NCI-H526 treated with DMSO at 0.1 percent for 48 hours (cell line): Measurements from ENCODE around the gene MYO16.

Experiments
- DNase-seq: peaks from one replicate; lab custom pipeline; 2025; lab: John Stamatoyannopoulos, UW

MYO16 gene

GRCh38 chr13:109154546-109154945 lies 525.1 kb downstream of the MYO16 start:
- DNase-seq, result no peak

DNA sequence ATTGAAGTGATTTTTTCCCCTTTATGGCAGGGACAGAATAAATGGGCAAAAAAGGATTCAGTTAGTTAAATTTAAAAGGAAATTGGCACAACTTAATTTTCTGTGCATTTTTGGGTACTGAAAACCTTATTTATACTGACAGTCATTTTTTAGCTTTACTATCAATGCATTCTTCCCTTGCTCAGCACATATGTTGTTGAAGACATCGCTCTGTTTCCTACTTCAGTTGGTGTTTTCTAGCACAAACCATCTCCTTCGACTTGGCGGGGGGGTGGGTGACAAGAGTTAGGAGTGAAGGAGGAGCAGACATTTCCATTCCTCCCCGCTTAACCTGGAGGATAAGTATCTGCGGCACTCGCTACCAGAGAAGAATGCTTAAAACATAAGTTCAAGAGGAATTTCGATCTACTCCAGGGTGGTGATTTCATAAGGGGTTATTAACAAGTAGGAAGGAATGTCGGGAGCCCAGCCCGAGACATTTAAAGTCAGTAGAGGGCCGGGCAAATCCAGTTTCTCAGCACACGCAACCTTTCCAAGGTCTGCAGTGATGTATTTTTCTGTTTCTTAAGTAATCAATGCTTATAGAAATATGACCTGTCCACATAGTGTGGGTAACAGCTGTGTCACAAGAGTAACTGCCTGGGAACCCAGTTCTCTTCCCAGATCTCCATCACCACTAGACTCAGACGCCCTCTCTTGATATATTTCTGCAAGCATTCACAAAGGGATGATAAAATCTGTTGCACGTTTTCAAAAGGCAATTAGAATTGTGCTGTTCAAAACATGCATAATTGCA lies 525.8 kb downstream of the MYO16 start:
- DNase-seq, result no peak

DNA sequence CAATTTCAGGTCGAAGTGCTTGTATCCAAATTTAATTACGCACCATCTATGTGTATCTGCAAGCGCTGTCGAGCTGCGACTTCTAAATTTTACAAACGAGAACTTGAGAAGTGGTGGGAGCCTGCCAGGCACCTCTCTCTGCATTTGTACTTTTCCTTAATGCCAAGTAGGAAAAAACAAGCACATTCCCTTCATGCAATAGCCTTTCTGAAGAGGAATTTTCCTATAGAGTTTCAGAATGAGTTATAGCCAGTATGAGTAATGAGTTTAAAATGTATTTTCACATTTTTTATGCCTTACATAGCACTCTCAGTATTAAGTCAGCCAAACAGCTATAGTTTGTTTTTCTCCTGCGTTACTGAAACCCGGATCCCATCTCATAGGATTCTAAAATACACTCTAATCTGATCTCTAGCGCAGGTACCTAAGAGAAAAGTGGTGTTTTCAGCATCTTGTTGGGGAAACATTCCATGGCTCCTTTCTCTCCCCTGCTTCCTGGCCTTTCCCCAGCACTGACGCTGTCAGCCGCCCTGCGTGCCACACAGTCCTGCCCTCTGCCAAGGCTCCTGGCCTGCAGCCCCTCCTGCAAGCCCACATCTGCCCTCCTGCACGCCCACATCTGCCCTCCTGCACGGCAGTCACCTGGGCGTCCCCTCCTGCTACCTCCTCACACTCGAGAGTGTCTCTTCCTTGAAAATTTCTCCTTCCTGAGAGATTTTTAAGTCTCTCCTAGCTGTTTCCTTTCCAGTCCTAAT lies 526.9 kb downstream of the MYO16 start:
- no peak for DNase-seq

DNA sequence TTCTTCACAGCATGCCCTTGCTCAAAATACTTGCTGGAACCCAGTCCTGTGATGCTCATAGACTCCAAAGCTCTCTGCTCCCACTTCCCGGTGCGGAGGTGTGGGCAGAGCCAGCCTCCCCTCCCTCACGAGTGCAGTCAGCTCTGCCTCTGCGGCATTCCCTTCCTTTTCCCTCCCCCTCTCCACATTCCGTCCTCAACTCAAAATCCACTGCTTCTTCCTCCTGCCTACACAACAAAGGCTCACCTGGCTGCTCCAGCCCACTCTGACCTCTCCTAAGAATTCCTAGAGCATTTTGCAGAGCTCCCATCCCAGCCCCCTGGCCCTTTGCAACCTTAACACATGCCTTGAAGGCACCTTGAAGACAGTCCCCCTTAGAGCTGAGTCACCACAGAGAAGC lies 527.9 kb downstream of the MYO16 start:
- DNase-seq, result no peak

- no peak for DNase-seq
Measured at GRCh38 chr13:109158383-109158782, 529.0 kb downstream of the MYO16 start.

- no peak for DNase-seq
Measured at GRCh38 chr13:109159650-109160309, 530.4 kb downstream of the MYO16 start.

DNA sequence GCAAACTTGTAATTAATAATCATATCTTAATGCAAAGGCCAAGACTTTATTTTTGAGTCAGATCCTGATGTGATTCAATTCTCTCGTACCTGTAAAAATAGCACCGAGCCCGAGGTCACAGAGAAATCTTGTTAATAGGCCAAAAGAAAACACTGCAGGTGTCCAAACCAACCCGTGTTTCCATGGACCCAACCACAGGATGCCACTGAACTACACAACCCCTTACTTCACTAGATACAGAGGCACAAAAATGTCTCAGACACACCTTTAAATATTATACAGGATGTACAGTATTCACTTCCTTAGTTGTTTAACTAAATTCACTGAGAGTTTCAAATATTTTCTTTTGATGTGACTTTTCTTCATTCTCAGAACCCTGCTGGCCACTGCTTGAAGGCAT lies 530.9 kb downstream of the MYO16 start:
- no peak for DNase-seq

- no peak for DNase-seq
Measured at GRCh38 chr13:109160887-109161669, 531.7 kb downstream of the MYO16 start.

DNA sequence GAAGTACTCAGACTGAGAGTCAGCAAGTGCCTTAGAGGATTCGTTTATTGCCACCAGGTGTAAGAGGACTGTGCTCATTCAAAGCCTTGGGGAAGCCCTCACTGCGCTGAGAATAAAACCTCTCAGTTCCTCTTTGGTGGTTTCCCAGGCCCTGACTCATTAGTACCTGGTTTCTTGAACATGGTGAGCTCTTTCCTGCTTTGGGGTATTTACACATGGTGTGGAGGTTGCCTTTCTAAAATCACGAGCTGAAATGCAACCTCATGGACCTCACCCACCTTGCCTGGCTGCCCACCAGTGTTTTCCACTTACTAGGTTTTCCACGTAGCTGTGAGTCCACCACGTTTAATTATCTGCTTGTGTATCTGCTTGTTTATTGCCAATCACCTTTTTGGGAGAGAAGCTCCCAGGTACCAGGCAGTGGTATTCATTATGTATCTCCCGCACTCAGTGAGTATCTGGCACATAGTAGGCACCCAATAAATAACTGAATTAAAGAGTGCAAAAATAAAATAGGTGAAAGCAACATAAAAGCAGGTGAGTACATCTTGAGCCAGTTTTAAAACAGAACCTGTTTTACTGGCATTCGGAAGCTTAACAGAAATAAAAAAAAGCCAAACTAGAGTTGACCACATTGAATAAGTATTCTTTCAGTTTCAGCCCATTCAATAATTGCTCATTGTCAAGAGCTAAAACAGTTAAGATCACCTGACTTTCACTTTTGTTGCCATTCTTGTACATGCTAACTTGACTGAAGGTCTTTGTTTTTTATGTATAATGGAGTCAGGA lies 533.0 kb downstream of the MYO16 start:
- DNase-seq, result no peak

GRCh38 chr13:109163037-109163379 lies 533.6 kb downstream of the MYO16 start:
- no peak for DNase-seq

GRCh38 chr13:109165417-109165904 lies 536.0 kb downstream of the MYO16 start:
- peak; percentile 42 for DNase-seq

GRCh38 chr13:109166804-109167203 lies 537.4 kb downstream of the MYO16 start:
- DNase-seq, result no peak

DNA sequence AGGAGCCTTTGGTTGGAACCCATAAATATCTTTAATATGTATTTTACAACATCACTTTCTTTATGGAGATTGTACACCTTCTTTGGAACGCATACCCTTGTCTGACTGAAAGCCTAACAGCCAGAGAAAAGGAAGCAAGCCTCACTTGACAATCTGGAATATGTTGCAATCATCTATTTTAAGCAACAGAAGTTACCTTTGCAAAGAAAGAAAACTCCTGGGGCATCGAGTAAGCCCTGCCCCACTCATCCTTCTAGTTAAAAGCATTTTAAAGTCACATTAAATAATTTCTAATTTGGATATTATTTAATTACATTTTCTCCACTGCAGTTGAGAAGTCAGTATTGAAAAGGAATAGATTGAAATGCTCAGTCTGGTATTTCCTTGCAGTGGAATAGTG lies 542.7 kb downstream of the MYO16 start:
- DNase-seq, result no peak

DNA sequence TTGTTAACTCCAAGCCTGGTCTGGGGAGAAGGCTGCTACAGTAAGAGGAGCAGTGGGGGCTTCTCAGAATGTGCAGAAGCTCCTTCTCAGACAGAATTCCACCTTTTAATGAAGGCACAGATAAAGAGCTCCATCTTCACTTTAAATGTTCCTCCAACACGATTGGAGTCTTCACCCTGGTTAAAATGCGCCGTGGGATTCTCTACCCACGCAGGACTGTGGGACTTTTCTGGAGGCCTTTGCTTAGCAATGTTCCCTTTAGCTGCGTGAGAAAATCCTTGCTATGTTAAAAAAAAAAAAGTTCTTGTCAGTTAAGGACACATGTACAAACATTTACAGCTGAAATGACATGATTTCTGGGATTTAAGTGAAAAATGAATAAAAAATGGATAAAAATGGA lies 546.3 kb downstream of the MYO16 start:
- DNase-seq, result no peak

DNA sequence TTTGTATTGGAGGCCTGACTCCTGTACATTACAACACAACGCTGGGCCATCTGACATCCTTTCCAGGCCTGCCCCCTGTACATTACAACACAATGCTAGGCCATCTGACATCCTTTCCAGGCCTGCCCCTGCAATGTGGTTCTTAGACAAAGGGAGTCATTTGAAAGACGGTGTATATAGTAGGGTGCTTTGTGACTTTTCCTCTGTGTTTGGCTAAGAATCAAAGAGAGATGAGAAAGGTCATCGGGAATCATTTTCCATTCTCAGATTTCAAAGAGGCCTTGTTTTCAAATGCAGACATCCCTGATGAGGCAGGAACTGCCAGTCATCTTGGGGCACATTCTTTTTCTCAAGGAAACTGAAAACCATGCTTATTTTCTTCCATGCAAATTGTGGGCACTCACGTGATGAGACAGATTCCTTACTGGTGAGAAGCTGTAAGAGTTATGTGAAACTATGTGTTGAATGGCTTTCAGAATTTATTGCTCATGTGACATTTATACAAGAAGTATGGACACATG lies 551.6 kb downstream of the MYO16 start:
- DNase-seq, result no peak

DNA sequence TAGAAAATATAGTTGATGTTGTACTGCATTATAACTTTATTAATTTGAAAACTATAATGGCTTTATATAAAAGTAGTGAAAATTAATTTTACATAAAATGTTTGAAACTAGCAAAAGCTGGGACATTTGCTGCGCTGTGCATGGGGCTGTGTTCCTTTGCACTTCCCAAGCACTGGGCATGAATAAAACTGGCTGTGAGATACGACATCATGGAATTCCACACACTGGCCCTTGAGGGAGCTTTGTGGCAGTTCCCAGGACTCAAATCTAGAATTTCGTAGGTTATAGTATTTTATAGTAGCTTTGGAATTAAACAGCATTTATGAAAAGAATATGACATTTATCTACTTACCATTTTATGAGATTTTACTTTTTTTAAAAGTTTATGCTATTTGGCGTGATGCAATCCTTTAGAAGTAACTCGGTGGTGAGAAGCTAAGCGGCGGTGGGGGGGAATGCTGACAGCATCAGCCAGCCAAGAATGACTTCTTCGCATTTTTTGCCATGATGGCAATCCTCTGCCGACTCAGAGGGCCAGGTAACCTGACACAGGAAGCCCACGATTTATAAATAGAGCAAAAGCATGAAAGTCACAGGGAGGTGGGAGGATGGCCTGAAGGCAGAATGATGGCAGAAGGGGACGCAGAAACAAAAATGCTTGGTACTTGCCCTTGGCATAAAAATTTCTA lies 553.5 kb downstream of the MYO16 start:
- DNase-seq, result no peak

DNA sequence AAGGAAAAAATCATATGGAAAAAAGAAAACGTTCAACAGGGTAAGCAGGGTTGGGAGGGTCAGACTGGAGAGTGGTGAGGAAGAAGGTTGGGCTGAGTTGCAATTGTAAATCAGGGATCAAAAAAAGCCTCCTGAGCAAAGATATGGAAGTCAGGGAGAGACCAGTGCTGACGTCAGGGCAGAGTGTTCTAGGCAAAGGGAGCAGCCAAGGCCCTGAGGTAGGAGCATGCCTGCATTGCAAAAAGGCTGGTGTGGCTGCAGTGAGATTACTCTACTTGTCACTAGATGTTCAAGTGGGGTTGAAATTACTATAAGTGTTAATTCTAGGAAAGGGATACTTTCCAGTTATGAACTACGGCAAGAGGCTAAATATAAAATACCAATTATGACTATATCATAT lies 562.0 kb downstream of the MYO16 start:
- no peak for DNase-seq

GRCh38 chr13:109192306-109192705 lies 562.9 kb downstream of the MYO16 start:
- no peak for DNase-seq

- no peak for DNase-seq
Measured at GRCh38 chr13:109196948-109197347, 567.5 kb downstream of the MYO16 start.

DNA sequence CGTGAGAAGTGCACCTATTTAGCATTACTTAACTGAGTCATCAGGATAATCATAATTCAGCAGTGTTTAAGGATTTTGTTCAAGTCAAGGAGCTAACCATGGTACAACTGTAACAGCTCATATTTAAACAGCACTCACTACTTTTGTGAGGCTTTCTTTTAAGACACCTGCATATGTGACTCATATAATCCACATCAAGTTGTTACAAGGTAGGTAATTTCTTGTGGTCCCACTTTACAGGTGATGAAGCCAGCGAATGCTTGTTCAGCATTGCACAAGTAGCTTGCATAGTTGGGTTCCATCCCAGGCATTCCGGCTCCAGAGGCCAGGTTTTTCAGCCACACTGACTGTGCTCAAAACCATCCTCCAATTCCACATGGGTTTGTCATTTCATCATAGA lies 569.2 kb downstream of the MYO16 start:
- no peak for DNase-seq
